NOMO-1 (cell line): Measurements from ENCODE around the gene MOXD1.
A peak's percentile ranks its signal among the peaks of the same experiment; 100 is the strongest.
"Not testable (repeated sequence)": the region's sequence is repeated elsewhere in the genome, so short reads cannot be mapped to it uniquely, and the experiment has no call there.

ENCODE experiments used
- DNase-seq, 2 experiments: peaks; one replicate each; lab custom pipeline; 2025; ENCODE audit not compliant: unreplicated experiment in 2 of 2; lab: John Stamatoyannopoulos, UW

Gene MOXD1

GRCh38 chr6:132285004-132285780, 116.1 kb downstream of the MOXD1 start:
- no peak for DNase-seq

GRCh38 chr6:132282696-132283095, 118.6 kb downstream of the MOXD1 start:
- DNase-seq = no peak

DNA sequence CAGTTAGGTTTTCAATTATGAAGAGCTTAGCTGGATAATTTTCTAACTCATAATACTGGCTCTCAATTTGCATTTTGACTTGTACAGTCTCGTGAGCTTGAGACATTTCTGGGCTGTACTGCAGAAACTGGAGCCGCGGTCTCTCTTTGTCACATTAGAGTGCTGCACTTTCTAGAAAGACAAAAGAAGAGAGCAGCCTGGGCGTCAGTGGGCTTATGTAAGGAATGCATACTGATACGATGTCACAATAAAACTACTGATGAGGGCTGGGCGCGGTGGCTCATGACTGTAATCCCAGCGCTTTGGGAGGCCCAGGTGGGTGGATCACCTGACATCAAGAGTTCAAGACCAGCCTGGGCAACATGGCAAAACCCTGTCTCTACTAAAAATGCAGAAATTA, 120.8 kb downstream of the MOXD1 start:
- no peak for DNase-seq

DNA sequence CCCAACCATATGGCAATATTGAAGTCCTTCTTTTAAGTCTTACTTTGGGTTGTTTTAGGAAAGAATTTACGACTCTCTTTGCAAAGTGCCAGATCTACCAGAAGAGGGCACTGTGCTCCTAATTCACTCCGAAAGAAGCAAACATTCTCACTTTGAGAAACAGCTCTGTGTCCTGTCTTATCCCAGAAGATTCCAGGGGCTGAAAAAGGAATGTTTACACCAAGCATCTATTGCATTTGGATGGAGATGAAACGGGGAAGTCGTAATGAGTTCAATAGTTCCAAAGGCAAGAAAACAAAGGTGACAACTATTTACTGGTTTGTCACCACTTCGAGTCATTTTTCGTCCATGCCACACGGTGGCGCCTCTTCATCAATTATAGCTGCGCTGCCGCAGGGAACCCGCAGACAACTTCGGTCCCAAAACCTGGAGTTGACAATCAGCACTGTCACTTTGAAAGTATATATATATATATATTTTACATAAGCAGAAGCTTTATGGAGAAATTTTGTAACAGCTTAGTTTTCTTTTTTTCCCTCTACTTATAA, 121.6 kb downstream of the MOXD1 start:
- DNase-seq = peak; percentile 29 to 83

GRCh38 chr6:132275066-132275970, 126.0 kb downstream of the MOXD1 start:
- no peak for DNase-seq

DNA sequence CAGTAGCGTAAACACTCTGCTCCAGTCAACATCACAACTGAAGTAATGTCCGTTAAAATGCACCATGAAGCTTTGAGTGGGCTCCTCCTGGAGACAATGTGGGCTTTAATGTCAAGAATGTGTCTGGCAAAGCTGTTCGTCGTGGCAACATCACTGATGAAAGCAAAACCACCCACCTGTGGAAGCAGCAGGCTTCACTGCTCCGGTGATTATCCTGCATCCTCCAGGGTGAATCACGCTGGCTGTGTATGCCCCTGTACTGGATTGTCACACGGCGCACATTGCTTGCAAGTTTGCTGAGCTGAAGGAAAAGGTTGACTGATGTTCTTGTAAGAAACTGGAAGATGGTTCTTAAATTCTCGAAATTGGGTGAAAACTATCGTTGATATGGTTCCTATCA, 128.5 kb downstream of the MOXD1 start:
- DNase-seq = no peak

DNA sequence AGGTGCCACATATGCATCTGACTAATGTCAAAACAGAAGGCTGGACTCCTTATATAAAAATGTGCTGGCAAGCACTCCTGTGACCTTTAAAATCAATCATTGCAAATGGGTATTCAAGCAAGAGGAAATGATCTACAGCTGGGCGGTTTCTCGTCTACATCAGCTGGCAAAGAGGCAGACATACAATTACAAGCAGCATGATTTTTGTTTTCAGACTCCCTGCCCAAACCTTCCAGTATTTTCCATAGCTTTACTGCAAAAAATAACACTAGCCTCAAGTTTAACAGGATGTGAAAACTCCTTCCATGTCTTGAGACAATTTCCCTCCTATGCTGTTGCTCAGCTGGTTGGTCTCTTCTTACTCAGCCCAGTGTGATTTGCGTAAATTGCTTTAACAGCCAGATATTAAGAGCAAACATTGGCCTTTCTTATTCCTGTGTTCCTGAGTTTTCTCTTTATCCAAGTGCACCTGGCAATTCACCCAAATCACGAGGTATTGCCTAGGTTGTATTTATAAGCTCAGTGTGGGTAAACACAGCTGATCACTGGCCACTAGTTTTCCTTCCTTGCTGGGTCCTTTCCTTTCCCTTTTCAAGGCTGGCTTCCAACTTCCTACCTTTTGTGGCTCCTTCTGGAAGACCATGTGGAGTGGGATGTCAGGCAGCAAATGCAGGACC, 130.4 kb downstream of the MOXD1 start:
- DNase-seq = no peak

GRCh38 chr6:132268666-132269065, 132.6 kb downstream of the MOXD1 start:
- DNase-seq = not testable (repeated sequence)

GRCh38 chr6:132268209-132268608, 133.1 kb downstream of the MOXD1 start:
- DNase-seq = no peak

GRCh38 chr6:132265451-132266097, 135.7 kb downstream of the MOXD1 start:
- no peak for DNase-seq

GRCh38 chr6:132264021-132264500, 137.2 kb downstream of the MOXD1 start:
- no peak for DNase-seq

DNA sequence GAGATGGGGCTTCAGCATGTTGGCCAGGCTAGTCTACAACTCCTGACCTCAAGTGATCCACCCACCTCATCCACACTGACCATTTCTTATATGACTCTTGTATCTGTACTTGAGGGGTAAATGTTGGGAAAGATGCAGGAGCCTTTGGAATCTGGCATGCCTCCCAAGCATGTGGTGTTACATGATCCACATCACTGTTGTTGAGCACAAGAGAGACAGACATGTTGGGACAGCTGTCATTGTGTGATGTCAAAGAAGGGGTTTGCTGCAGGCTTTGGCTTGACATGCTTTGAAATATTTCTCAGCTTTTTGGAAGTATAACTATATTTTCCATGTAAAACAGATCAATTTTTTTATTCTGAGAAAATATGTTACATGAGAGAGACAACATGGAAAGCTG, 139.9 kb downstream of the MOXD1 start:
- DNase-seq = no peak

DNA sequence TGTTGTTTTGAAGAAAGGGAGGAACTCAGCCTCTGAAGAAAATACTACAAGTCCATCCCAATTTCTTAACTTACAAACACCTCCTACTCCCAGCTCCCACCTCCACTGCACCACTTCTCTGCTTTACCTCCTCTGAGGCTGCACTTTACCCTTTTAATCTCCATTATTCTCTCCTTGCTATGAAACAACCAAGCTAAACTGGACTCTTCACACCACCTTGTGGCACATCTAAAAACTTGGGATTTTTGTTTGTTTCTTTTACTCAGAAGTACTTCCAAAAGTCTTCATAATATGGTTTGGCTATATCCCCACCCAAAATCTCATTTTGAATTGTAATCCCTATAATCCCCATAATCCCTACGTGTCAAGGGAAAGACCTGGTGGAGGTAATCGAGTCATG, 142.2 kb downstream of the MOXD1 start:
- DNase-seq = no peak

- DNase-seq = no peak
These were observed 143.7 kb downstream of the MOXD1 start for GRCh38 chr6:132257561-132257960.

DNA sequence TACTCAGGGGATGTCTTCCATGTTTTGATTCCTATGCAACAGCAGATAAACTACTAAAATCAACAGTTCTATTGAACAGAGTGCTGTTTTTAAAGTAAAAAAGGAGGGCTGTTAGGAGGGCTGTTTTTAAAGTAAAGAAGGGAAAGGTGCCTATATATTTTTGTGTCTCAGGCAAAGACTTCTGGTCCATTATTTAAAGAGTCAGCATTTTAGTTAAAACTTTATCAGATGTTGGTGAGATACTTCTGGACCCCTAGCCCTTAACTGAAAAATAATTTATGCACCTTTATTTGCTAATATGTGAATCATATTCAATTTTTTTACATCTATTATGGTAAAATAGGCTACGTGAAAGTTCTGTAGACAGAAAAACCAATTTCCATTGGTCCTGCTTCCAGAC, 144.8 kb downstream of the MOXD1 start:
- DNase-seq = no peak

DNA sequence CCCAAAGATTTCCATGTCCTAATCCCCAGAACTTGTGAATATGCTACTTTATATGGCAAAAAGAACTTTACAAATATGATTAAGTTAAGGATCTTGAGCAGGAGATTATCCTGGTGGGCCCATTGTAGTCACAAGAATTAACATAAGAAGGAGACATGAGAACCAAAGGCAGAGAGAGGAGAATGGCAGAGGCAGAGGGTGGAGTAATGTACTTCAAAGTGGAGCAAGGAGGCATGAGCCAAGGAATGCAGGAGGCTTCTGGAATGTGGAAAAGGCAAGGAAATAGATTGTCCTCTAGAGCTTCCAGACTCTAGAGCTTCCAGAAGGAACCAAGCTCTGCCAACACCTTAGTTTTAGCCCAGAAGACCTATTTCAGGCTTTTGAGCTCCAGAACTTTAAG, 147.4 kb downstream of the MOXD1 start:
- DNase-seq = no peak

DNA sequence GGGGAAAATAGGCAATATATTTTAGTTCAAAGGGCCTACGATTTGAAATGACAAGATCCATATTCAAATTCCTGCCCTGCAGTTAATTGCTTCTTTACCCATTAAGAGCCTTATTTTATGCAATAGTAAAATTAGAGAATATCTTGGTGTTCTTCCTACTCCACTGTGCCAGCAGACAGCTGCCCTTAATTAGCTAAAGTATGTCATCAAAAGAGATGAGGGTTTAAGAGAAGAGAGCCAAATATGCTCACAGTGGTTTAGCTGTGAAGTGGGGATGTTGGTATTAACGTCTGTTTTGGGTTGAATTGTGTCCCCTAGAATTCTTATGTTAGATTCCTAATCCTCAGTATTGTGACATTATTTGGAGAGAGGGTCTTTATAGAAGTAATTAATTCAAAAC, 148.1 kb downstream of the MOXD1 start:
- DNase-seq = no peak

- no peak for DNase-seq
These were observed 149.2 kb downstream of the MOXD1 start for GRCh38 chr6:132252113-132252512.

DNA sequence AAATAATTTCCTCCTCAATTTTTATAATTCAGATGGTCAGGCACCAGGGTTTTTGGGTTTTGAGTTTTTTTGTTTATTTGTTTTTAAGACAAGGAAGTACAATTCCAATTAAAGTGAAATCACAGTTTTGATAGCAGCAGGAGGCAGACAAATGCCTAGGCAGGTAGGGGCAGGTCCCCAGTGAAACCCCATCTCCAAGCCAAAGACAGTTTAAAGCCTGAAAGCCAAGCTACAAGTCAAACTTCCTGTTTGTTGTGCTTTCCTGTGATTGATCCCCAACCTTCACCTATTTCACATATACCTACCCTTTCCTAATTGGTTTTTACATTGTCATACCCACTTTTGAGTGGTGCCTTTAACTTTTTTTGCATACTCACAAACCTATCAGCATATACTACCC, 149.6 kb downstream of the MOXD1 start:
- DNase-seq = no peak

DNA sequence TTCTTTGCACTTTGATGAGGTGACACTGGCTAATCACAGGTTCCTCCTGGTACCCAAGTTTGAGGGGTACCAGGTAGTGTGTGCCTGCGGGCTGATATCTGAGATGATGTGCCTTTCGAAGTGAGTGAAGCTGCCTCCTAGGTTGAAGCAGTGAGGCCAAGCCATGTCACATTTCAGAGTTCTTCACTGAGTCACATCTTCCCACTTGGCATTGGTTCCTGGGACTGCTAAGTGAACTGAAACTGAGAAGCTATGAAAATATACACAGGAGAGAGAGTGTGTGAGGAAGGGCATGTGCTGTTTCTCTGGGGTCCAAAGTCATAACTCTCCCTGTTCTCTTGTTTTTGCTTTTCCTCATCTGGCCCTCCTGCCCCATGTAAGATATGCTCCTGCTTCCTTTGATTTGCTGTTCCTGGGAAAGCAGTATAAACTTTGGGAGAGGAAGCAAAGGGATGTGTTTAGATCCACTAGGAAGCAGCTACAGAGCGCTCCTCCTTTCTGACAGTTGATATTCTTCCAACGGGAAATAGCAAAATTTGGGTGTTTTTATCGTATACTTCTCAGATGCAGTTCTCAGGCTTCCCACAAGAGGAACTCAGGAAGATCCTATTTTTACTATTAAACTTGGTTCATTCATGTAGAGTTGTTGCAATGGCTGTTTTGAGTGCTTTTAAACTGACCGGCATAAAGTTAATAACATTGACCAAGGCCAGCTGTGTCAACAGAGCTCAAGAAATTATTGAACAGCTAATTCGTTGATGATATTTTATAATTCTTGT, 153.7 kb downstream of the MOXD1 start:
- DNase-seq = no peak
